GM18498 (cell line): ENCODE results near the gene SEC16B.

Experiments used
- ATAC-seq: cut with Tn5 transposase; IDR thresholded peaks from one replicate; pipeline ENCODE4 v1.9.1; 2021; ENCODE audit warnings: mild to moderate bottlenecking, moderate library complexity; ENCODE audit not compliant: unreplicated experiment

The SEC16B gene

DNA sequence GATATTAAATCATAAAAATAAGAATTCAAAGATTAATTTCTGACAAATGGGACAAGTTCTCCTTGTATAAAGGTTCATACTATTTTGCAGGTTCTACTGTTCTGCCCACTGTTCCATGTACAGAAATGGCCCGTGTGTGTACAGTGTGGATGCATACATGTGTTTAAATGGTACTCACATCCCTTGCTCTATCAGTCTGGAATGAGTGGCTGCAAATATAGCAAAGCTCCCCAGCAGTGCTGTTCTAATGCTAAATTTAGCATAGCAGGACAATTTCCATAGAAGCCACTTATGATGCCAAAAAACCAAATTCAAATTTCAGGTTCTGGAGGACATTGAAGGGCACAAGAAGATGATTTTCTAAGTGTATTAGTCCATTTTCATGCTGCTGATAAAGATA is 9.4 kb upstream of the SEC16B start:
- no peak for ATAC-seq

DNA sequence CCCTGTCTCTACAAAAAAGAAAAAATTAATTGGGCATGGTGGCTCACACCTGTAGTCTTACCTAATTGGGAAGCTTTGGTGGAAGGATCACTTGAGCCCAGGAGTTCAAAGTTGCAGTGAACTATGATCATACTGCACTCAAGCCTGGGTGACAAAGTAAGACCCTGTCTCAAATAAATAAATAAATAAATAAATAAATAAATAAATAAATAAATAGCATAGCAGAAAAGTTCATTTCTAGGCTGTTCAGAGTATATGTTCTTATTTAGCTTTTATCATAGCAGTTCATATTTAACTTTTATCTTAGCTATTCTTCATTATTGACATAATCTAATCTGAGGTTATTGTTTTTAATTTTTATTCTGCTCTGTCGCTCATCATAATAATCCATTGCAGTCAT is 8.7 kb upstream of the SEC16B start:
- no peak for ATAC-seq

DNA sequence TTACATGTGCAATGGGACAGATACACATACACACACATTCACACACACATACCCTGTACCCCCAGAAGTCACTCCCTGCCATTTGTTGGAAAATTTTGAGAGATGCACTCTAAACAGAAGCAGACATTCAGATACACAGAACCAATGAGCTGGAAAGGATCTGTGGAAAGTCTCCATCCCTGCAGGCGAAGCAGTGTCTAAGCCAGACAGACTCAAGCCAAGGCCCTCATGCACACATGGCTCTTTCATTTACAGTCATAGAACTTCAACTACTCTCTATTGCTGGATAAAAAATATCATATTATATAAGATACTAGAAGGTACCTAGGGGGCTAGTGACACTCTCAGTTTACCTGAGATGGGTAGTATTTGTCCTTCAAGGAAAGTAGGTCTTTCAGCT is 7.3 kb upstream of the SEC16B start:
- no peak for ATAC-seq

DNA sequence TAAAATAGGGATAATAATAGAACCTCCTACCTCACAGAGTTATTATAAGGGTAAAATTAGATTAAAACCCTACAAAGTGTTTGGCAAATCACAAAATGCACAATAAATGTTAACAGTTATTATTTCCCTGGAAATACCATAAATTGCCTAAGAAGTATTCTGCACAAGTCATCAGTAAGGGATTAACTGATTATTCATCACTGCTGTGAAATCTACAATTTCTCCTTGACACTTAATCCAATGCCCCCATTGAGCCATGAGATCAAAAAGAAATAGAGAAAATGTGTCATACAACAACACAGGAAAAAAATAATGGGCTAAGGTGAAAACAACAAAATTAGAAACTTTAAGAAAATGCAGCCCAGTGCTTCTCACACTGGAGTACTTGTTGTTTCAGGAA is 6.7 kb upstream of the SEC16B start:
- ATAC-seq: no peak

DNA sequence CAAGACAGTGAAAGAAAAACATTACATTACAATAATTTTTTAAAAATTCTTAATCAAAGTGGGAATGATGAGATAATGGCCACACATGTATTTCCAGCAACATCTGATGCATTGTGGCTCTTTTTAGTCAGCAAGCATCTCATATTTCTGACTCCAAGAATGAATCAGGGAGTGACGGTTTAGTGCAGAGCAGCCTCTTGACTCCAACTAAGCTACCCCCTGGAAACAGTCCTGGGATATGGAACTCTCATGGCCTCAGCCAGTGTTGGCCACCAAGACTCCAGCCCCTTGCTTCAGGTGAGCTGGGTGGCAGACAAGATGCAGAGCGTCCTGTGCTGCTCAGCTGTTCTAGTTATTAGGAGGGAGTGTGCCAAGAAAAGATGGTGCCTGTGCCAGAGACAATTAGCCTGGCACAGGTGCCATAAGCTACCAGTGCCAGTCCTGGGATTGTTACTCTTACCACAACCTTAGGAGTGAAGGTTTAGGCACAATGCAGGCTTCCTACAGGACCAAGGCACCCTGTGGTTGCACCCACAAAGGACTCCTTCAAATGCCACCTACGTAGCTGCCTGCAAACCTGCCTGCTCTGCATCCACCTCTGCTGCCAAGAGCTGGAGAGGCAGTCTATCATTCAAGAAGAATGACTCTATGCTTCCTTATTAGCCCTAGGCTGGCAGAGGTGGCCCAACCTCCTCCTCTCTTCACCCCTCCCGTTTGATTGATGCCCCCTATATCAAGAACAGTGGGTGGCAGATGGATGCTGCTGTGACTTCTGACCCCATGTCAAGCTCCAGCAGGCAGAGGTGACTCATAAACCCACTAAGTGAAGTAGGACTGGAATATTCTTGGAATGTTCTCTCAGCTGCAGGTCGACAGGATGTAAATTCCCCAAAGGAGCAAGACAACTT is 6.0 kb upstream of the SEC16B start:
- no peak for ATAC-seq

DNA sequence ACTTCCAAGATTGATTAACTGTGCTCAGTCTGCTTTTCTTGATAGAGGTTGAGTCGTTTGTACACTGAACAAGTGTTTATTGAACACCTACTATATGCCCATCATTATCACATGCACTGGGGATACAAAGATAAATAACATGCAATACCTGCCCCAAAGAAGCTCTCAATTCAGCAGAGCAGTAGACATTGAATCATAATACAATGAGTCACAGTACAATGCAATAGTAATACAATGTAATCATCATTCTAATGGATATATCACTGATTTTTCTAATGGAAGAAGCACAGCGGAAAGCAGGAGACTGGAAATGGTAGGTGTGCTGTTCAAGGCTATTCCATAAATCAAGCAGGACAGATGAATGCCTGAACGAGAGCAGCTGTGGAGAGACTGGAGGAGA is 3.7 kb upstream of the SEC16B start:
- no peak for ATAC-seq

DNA sequence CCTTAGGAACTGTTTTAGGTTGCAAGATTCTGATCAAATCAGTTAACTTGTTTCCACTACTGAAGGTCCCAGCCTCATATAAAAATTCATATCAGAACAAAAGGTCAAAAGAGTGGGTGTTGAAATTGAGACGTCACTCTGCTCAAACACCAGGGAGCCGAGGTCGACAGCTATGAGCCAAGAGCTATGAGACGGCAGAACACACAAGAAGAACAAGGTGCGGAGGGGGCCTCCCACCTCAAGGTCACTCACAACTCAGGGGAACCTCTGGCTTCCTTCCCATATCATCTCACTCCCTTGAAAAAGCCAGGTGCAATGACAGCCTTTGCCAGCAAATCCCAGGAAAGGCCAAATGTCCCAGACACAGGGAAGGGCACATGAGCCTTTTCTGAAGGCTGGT is 749 bp downstream of the SEC16B start:
- ATAC-seq: no peak

DNA sequence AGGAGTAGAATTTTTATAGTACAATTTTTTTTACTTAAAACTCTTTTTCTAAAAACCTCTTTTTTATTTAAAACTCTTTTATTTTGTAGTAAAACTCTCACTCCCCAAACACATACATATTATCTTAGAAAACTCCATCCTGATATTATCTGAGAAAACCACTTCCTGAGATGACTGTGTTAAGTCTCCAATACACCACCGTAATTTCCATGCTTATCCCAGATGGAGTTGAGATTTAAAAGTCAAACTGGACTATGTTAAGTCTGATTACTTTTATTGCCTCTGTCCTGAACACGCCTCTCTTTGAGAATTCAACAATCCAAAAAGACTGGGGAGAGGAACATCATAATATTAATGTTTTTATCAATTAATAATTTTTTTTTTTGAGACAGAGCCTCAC is 3.7 kb downstream of the SEC16B start:
- no peak for ATAC-seq

DNA sequence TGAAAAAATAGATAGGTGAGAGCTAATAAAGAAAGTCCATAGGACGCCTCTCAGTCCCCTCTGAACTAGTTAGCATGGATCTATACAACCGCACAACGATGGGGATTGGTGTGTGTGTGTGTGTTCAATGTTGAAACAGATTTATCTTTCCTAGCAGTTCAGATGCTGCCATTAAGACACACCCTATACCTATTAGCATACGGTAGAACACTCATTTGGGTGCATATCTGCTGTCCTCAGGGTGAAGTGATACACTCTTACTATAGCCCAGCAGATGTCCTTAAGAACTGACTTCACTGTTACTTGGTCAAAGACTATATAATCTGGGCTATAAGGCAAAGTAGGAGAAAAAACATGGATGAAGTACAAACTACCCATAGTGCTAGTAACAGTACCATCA is 4.6 kb downstream of the SEC16B start:
- ATAC-seq: no peak

DNA sequence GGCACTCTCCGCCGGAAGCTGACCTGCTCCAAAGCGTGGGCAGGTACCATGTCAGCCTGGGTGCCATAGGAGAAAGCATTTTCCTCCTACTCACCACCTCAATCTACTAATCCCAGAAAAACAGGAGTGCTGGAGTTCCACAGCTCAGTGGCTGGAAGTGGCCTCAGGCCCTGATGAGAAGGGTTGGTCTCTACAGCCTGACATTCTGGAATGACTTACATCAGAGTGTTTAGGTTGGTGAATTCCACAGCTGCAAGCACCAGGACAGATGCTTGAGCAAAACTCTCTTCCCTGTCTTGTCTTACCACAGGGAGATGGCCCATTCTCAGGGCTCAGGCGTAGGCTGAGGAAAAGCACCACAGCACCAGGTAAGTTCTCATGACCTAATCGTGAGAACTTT is 5.5 kb downstream of the SEC16B start:
- no peak for ATAC-seq

DNA sequence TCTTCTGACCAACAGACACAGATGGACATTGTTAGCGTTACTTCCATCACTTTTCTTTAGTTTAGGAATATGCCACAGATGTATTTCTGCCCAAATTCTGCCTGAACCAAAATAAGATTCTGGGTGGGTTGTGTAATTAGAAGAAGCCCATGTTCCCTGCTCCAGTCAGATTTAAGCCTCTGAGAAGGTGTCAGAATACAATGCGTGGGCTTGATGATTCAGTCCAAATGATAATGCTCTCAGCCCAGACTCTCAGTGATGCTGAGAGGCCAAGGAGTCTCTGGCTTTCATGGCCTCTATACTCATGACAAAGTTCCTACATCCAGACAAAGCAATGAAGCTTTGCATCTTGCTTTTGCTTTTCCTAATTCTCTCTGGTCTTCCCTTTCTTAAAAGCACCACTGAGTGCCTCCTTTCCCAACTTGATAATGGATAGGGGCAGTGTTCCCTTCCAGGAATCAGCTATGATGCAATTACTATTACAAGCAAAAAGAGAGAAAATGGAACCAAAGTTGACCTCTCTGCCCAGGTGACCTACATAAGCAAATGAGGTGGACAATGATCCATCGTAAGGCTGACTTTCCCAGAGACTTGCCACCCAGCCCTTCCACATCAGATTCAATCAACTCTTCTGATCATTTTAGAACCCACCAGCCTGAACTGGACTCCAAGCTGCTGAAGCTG is 8.8 kb downstream of the SEC16B start:
- no peak for ATAC-seq

DNA sequence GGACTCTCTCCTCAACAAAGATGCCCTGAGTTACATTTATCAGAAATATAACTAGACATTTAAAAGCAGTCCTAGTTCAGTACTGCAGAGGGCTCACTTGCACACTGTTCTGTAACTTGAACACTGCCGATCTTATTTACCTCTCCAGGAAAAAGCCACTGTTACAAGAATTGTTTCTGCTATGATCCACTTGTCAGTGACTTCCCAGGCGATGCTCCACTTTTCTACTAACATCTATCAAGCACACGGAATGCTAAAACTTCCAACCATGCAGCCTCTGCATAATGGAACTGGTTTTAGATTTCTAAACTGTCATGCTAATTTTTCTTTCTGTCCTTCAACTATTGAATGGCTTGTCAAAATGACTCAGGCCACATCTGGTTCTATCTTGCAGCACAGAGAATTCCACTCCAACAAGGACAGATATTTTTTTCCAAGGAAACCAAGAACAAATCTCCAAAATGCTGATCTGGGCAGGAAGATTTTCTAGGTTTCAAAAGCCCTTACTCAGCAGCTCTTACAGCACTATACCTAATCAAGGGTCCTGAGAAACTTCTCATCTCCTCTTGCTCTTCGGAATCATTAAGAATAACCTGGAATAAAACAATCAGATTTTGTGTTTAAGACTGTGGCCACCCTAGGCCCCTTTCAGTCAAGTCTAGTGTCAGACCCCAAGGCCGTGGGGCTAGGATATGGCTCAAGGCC is 9.9 kb downstream of the SEC16B start:
- ATAC-seq: no peak

DNA sequence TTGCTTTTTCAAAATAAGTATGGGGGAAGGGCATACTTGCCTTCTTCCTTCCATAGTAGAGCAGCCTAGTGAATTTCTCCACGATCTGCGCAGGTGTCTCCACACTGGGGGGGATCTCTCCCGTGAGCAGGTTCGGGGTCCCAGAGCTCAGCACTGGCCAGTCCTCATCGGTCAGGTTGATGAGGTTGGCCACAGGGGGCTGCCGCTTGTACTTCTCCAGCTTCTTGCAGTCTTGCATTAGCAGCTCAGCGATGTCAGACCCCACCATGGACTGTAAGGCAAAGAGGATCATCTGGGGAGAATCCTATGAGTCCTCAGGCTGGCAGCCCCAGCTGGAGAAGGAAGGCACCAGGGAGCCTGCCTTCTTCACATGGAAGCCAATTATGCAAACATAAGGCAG is 11.8 kb downstream of the SEC16B start:
- no peak for ATAC-seq

DNA sequence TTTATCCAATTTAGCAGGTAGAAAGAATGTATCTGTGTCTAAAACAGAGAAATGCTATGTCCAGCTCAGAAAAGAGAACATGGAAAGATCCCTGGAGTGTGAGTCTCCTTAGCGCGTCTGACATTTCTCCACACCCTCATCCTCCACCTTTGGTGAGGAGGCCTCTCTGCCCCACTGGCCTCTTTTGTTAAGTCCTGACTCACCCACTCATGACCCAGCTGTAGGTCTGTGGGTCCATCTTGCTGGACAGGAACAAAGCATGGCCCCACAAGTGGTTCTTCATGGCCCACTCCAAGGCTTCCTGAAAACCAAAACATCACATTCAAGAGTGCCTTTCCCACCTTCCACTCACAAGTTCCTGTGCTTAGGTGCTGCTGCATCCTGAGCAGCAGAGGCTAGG is 15.8 kb downstream of the SEC16B start:
- ATAC-seq: no peak

DNA sequence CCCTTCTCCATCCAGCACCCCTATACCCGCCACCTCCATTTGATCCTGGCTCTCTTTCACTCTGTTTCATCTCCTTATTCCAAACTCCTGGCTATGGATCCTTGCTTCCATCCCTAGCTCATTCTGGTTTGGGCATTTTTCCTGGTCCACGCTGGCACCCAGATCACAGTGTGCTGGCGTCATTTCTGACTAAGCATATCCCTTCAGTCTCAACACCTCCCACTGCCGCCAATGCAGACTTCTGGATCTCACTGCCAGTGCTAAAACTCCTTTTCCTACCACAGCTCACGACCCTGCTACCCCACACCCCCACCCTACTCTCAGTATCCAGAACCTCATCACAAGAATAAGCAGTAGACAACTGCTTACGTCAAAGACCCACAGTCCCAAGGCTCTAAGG is 16.3 kb downstream of the SEC16B start:
- ATAC-seq: no peak

DNA sequence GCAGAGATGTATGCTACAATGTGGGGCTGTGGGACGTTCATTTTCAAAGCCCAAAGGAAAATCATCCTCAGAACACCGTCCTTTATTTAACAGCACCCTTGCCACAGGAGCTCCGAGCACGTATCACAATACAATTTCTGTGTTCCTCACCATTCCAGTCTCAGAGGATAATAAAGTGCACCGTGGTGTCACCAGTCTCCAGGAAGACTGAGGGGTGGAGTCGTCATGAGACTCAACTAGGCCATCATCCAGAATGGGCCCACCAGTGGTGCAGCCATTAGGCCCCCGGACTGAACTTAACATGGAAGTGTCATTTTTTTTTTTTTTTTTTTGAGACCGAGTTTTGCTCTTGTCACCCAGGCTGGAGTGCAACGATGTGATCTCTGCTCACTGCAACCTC is 17.2 kb downstream of the SEC16B start:
- ATAC-seq: no peak

DNA sequence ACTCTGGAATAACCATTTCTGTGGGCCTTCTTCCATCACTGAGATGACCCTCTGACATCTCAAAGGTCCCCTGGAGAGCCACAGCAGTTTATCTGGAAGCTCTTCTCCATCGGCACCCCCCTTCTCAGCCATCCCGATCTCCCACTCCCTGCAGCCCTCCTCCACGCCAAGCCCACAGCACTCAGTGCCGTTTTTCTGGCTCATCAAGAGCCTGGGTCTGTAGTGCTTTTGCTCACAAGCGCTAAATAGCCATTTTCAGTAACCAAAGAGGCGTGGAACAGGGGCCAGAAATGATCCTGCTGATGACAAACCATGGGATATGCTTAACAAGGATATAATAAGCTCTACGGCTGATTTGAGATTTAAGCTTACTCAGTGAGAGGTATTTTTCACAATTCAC is 17.6 kb downstream of the SEC16B start:
- no peak for ATAC-seq

DNA sequence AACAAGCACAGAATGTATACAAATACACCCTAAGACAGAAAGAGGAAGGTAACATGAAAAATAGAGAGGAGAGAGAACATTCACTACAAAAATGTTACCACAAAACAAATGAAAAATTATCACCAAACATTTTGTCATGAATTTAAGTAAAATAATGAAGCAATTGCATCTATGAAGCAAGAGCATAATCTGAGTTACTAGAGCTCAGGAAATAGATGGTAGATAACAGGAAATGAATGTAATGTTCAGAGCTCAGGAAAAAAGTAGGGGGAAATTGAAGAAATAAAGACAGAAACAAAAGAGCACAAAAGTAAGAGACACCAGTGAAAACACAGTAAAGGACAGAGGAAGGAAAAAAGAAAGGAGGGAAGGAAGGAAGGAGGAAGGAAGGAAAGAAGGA is 19.4 kb downstream of the SEC16B start:
- no peak for ATAC-seq

DNA sequence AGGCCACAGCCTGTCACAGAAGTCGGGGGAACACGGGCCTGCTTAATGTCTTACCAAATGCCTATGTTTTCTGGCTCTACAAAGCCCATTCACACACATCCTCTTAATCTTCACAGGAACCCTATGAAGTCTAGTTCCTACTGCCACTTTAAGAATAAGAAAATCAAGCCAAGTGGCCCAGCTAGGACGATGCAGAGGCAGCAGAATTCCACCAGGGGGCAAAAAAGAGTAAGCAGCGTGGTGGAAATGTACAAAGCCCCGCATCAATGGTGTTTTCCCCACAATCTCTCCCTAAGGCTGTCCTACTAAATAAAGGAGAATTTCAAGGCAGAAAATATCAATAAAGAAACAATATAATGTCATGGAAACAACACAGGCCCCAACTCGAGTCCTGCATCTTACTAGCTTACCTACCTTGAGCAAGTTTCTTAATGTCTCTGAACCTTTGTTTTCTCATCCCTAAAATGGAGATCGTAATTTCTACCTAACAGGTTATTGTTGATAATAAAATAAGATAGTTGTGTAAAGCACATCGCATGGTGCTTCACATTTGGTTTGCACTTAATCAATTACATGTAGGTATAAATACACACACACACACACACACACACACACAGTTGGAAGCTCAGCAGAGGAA is 21.4 kb downstream of the SEC16B start:
- ATAC-seq: peak; percentile 90

DNA sequence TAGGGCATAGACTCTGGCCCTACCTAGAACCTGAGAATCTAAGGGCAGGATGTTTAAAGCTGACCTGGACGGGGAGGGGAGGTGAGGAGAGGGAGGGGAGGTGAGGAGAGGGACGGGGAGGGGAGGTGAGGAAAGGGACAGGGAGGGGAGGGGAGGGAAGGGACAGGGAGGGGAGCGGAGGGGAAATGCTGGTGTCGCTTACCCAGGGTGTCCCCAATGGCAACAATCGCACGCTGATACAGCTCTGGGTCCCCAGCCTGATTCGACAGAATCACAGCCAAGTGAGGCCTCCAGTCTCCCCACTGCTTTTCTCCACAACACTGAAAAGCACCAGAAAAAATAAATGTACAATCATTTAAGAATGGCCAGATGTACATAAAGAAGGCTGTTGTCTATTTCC is 22.2 kb downstream of the SEC16B start:
- ATAC-seq: no peak

DNA sequence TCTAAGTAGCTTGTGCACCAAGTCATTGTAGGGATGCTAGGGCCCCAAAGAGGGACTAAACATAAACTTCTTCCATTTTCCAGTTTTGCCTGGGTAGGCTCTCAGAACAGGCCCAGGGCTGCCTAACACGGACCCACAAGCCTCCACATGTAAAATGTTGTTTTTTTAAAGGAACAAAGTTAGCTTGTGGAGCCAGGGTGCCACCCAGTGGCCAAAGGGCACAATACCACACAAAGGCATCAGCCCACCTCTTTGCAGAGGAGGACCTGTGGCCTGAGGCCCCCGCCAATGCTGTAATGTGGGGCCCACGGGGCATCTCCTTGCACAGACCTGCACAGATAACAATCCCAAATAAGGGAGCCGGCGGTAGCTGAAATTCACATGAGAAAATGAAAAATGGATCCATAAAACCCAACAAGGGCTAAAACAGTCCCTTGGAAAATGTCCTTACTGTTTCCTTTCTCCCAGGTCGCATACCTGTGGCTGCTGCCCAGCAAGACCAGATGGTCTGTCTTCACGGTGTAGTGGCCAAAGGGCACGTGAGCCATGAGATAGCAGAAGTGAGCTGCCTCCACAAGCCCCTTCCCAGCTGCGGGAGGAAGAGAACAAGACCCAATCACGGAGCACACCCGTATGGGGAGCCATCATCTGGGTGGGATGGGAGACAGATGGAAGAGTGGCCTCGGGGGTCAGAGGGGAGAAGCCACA is 23.8 kb downstream of the SEC16B start:
- ATAC-seq: peak; percentile 71
